WERI-Rb-1 (cell line): ENCODE measurements around the gene CUEDC1.
A peak's percentile ranks its signal among the peaks of the same experiment; 100 is the strongest.

Experiments used
- DNase-seq: peaks from one replicate; pipeline ENCODE4 v3.0.0-alpha.2; 2020
- H3K27ac ChIP-seq: fragments of 250-450 bp; sonication (Bioruptor Pico); 2 replicates; pipeline ENCODE4 v1.5.1; 2020; ENCODE audit warnings: mild to moderate bottlenecking, moderate library complexity
- H3K27me3 ChIP-seq: fragments of 250-450 bp; sonication (Bioruptor Pico); 2 replicates; pipeline ENCODE4 v1.5.1; 2021; ENCODE audit warnings: mild to moderate bottlenecking, low read depth, moderate library complexity; ENCODE audit not compliant: insufficient read depth, severe bottlenecking
- H3K36me3 ChIP-seq: fragments of 250-450 bp; sonication (Bioruptor Pico); 2 replicates; pipeline ENCODE4 v1.5.1; 2020; ENCODE audit warnings: mild to moderate bottlenecking, moderate library complexity
- H3K4me3 ChIP-seq: 2 replicates; pipeline ENCODE4 v1.5.1; 2011; ENCODE audit warnings: low read depth, mild to moderate bottlenecking, control low read depth, low read length
- H3K9me3 ChIP-seq: fragments of 250-450 bp; sonication (Bioruptor Pico); 2 replicates; pipeline ENCODE4 v1.5.1; 2021; ENCODE audit warnings: mild to moderate bottlenecking, moderate library complexity; ENCODE audit not compliant: severe bottlenecking
- TF ChIP-seq, protein P1 (sequence below): IDR thresholded peaks from 2 replicates; pipeline ENCODE4 v1.5.1; 2011; ENCODE audit warnings: low read depth, mild to moderate bottlenecking, control low read depth, inconsistent platforms, low read length

Gene CUEDC1

DNA sequence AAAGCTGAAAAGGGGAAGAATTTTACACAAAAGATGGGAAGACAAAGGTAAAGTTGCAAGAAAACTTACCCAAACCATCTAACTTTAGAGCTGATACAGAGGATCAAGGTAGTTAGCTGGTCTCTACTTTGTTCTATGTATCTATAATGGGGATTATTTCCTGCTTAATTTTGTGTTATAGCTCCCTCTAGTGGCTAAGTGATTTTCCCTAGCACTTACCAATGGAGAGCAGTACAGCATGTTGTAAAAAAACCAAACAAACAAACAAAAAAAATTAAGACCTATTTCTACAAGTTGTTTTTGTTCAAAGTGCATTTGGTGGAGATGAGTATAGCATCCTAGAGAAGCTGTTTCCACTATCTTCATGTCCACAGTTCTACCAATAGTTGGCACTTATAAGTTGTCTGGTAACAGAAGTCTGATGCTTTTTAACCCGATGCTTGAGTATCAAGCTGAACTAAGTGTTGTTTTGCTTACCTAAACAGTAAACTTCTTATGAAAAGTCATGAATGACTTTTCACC is 44.3 kb upstream of the CUEDC1 start:
- Histone ChIP-seq H3K27me3 (no peaks in the 10 kb centered on the region), H3K9me3 (no peaks in the 10 kb centered on the region), H3K36me3 (peaks cover 72% of the 10 kb centered on the region), H3K4me3 (no peak overlapping the region), H3K27ac (peak overlapping the region; percentile 5)
- DNase-seq: no peak
- TF ChIP-seq, protein P1, sequence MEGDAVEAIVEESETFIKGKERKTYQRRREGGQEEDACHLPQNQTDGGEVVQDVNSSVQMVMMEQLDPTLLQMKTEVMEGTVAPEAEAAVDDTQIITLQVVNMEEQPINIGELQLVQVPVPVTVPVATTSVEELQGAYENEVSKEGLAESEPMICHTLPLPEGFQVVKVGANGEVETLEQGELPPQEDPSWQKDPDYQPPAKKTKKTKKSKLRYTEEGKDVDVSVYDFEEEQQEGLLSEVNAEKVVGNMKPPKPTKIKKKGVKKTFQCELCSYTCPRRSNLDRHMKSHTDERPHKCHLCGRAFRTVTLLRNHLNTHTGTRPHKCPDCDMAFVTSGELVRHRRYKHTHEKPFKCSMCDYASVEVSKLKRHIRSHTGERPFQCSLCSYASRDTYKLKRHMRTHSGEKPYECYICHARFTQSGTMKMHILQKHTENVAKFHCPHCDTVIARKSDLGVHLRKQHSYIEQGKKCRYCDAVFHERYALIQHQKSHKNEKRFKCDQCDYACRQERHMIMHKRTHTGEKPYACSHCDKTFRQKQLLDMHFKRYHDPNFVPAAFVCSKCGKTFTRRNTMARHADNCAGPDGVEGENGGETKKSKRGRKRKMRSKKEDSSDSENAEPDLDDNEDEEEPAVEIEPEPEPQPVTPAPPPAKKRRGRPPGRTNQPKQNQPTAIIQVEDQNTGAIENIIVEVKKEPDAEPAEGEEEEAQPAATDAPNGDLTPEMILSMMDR: peak; percentile 55

DNA sequence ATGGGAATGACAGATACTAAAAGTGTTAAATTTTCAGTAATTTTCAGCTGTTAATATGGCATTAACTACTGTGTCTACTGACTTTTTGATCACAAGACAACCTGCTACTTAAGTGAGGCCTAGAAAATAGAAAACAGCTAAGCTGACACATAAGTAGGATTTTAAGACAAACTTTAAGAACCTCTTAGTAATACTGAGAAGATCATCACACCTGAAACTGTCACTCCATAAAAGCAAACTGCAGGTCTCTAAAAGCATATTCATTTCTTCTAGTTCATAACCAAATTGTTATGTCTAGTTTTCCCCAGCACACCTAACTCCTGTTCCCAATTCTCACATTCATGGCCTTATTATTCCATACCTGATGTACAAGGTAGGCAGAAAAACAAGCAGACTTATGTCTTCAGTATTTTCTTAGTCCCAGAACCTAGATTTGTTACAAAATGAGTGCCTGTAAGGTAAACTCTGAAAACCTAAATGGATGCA is 43.8 kb upstream of the CUEDC1 start:
- TF ChIP-seq, protein P1: no peak
- peaks cover 67% of the 10 kb centered on the region for H3K36me3 ChIP-seq
- no peak overlapping the region for H3K27ac ChIP-seq

DNA sequence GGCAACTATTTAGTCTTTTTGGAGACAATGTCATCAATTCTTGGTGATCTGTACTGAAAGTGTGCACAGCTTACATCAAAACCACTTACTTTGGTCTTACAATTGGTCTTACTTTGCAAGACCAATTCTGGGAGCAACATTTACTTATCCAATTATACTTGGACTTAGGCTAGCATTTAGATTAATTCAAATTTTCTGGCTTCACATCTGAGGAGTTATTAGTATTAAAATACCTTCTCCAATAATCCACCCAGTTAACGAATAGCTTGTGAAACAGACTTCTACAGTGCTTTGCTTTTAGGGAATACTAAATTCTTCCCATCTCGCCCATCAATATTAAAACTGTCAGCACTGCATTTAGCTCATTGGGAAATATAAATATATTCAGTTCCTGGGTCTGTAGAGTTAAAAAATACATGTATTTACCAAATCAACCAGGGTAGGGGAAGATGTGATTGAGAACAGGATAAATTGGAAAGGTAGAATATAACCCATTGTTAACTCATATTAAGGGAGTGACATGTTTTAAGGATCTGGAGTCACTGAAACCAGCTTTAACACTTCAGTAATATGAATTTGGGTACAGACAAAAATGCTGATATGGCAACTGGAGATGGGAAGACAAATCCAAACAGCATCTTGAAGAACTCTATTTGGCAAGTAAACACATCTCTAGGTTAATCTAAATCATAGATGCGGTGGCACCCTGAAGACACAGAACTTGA is 42.0 kb upstream of the CUEDC1 start:
- H3K27me3 ChIP-seq: no peaks in the 10 kb centered on the region
- H3K4me3 ChIP-seq: no peak overlapping the region
- H3K27ac ChIP-seq: no peak overlapping the region
- no peak for DNase-seq
- H3K9me3 ChIP-seq: no peaks in the 10 kb centered on the region
- TF ChIP-seq, protein P1: no peak
- peaks cover 48% of the 10 kb centered on the region for H3K36me3 ChIP-seq

More for the DNA sequence above, 43.8 kb upstream of the CUEDC1 start:
- DNase-seq: no peak
- Histone ChIP-seq H3K9me3 (no peaks in the 10 kb centered on the region), H3K27me3 (no peaks in the 10 kb centered on the region), H3K4me3 (no peak overlapping the region)

DNA sequence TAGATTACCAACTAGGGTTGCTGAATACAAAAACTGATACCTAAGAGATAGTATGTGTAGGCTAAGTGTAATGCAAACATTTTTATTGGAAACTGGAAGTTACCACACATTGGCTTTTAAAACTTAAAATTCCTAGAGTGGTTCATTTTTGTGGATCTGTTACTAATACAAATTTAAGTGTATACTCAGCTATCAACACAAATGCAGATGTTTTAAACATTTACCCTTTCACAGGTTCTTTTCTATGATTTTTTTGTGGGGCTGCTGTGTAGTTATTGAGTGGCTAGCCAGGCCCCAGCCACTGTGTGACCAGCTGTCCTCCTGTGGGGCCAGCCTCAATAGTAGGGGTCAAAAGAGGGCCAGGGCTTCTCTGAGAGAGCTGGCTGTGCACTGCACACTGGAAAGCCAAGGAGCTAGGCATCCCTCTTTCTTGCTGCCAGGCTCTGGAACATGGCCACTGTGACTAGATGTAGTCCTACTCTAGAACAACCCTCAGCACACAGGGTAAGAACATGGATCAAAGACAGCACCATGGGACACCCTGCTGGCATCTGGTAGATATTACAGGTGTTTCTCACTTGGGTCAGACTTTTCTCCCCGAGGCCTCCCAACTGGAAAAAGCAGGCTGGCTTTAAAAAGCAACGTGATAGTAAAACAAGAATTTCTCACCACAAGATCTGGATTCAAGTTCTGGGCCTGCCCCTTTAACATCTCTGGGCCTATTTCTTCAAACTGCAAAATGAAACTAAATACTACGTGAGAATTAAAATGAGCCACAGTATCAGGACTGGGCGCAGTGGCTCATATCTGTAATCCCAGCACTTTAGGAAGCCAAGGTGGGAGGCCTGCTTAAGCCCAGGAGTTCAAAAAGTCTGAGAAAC is 40.1 kb upstream of the CUEDC1 start:
- H3K27ac ChIP-seq: peak overlapping the region; percentile 11
- peak; percentile 84 for DNase-seq
- no peaks in the 10 kb centered on the region for H3K27me3 ChIP-seq
- TF ChIP-seq, protein P1: peak; percentile 78
- H3K9me3 ChIP-seq: no peaks in the 10 kb centered on the region
- H3K36me3 ChIP-seq: peaks cover 29% of the 10 kb centered on the region
- H3K4me3 ChIP-seq: no peak overlapping the region

DNA sequence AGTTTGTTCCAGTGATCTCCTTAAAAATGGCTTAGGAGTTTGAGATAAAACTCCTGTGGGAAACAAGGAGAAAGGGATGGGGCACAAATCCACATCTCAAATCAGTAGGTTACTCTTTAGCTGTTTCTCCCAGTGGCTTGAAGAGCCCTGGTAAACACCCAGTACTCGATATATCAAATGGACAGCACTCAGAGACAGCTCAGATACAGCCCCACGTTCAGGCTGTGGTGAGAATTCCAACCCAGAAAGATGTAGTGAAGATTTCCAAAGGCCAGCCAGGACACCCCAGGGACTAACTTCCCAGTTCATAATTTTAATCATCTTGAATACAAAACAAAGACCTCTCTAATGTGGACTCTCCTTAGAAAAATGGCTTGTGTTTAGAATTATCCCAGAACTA is 39.2 kb upstream of the CUEDC1 start:
- H3K4me3 ChIP-seq: no peak overlapping the region
- no peak for DNase-seq
- H3K27ac ChIP-seq: no peak overlapping the region
- no peaks in the 10 kb centered on the region for H3K27me3 ChIP-seq
- H3K9me3 ChIP-seq: no peaks in the 10 kb centered on the region
- TF ChIP-seq, protein P1: no peak
- H3K36me3 ChIP-seq: peaks cover 23% of the 10 kb centered on the region
